NT2/D1 (cell line): Measurements from ENCODE around the gene AP5Z1.

Experiments
- SUZ12 ChIP-seq: IDR thresholded peaks from 2 replicates; pipeline ENCODE4 v1.6.1; 2011; ENCODE audit not compliant: insufficient read length, insufficient read depth; ENCODE audit errors: extremely low read depth
- YY1 ChIP-seq: IDR thresholded peaks from 2 replicates; pipeline ENCODE4 v1.6.1; 2011; ENCODE audit not compliant: insufficient read length, insufficient read depth
- ZNF274 ChIP-seq: IDR thresholded peaks from 2 replicates; pipeline ENCODE4 v1.6.1; 2011; ENCODE audit warnings: mild to moderate bottlenecking, low read depth, low read length

- TF ChIP-seq SUZ12 = no peak
- TF ChIP-seq ZNF274 = no peak
- no peak for TF ChIP-seq YY1
Measured at GRCh38 chr7:4815609-4816418, 40.4 kb downstream of the AP5Z1 start.
